Measurements from ENCODE around the gene NLK. TPM values are rescaled to one million over a fixed set of nuclear protein-coding genes. Genes with fewer than 3 reads are reported as not detected.
A peak's percentile ranks its signal among the peaks of the same experiment; 100 is the strongest.
"Not testable (repeated sequence)": the region's sequence is repeated elsewhere in the genome, so short reads cannot be mapped to it uniquely, and the experiment has no call there.

Gene NLK
- total and polyA plus RNA-seq, 5 donors from 2014 or later = 1.7 to 16.0 (median 1.9) TPM

GRCh38 chr17:28199728-28200127 is 157.3 kb downstream of the NLK start:
- Histone ChIP-seq H3K27ac (ENCODE audit: insufficient read depth, low read length, poor library complexity, severe bottlenecking) (no peak overlapping the region), H3K36me3 (ENCODE audit: control insufficient read depth, insufficient read depth, low read length) (peaks cover 6% of the 10 kb centered on the region), H3K27me3 (ENCODE audit: control insufficient read depth, insufficient read depth, low read length) (peaks cover 4% of the 10 kb centered on the region), H3K4me1 (ENCODE audit: control insufficient read depth, insufficient read depth, low read length, poor library complexity, severe bottlenecking) (no peaks in the 10 kb centered on the region), H3K4me3 (ENCODE audit: low read depth, low read length) (no peak overlapping the region), H3K9me3 (ENCODE audit: control insufficient read depth in 2 of 2, low read length in 2 of 2) (no peaks in the 10 kb centered on the region)
- DNase-seq (no peak), ATAC-seq (ENCODE audit: low read depth in 2 of 2) (no peak)
- peak overlapping the region in 2 of 3 donors; percentile 11 to 31 for H3K27ac Mint-ChIP-seq
- H3K27me3 Mint-ChIP-seq = no peaks in the 10 kb centered on the region
- H3K4me3 Mint-ChIP-seq = no peak overlapping the region
- H3K4me1 Mint-ChIP-seq = peaks cover 0 to 11% (median 0%) of the 10 kb centered on the region in 4 donors
- peaks cover 10% of the 10 kb centered on the region for H3K36me3 Mint-ChIP-seq
- no peaks in the 10 kb centered on the region for H3K9me3 Mint-ChIP-seq

- H3K4me3 Mint-ChIP-seq = no peak overlapping the region
- H3K9me3 Mint-ChIP-seq = peaks cover 0 to 2% (median 0%) of the 10 kb centered on the region in 7 donors
- H3K4me1 ChIP-seq (ENCODE audit: control insufficient read depth, insufficient read depth, low read length, poor library complexity, severe bottlenecking) = no peaks in the 10 kb centered on the region
- peaks cover 10% of the 10 kb centered on the region for H3K36me3 Mint-ChIP-seq
- no peak overlapping the region for H3K27ac ChIP-seq (ENCODE audit: insufficient read depth, low read length, poor library complexity, severe bottlenecking)
- H3K4me1 Mint-ChIP-seq = peaks cover 0 to 11% (median 0%) of the 10 kb centered on the region in 4 donors
- no peak for ATAC-seq (ENCODE audit: low read depth in 2 of 2)
- H3K9me3 ChIP-seq (ENCODE audit: control insufficient read depth in 2 of 2, low read length in 2 of 2) = no peaks in the 10 kb centered on the region
- peaks cover 4% of the 10 kb centered on the region for H3K27me3 ChIP-seq (ENCODE audit: control insufficient read depth, insufficient read depth, low read length)
- no peak overlapping the region for H3K27ac Mint-ChIP-seq
- peaks cover 4% of the 10 kb centered on the region for H3K36me3 ChIP-seq (ENCODE audit: control insufficient read depth, insufficient read depth, low read length)
- no peaks in the 10 kb centered on the region for H3K27me3 Mint-ChIP-seq
- no peak overlapping the region for H3K4me3 ChIP-seq (ENCODE audit: low read depth, low read length)
- no peak for DNase-seq
Measured at GRCh38 chr17:28201315-28201714, 158.8 kb downstream of the NLK start.

DNA sequence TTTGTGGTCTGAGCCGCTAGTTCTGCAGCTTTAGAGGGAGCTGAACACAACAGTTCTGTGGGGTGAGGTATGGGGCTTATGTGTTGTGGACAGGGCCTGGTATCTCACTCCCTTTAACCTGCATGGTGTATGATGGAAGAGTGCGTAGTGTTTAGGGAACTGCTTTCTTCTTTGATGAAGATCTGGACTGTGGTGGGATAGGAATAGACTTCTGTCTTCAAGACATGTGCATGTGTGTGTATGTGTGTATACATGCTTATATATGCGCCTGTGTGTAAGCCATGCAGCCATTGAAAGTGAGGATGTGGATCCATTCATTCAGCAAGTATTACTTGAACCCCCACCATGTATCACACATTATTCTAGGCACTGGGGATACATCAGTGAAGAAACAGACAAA is 161.8 kb downstream of the NLK start:
- Histone ChIP-seq H3K9me3 (ENCODE audit: control insufficient read depth in 2 of 2, low read length in 2 of 2) (no peaks in the 10 kb centered on the region), H3K27me3 (ENCODE audit: control insufficient read depth, insufficient read depth, low read length) (peaks cover 4% of the 10 kb centered on the region), H3K4me1 (ENCODE audit: control insufficient read depth, insufficient read depth, low read length, poor library complexity, severe bottlenecking) (no peaks in the 10 kb centered on the region), H3K36me3 (ENCODE audit: control insufficient read depth, insufficient read depth, low read length) (no peaks in the 10 kb centered on the region), H3K4me3 (ENCODE audit: low read depth, low read length) (no peak overlapping the region), H3K27ac (ENCODE audit: insufficient read depth, low read length, poor library complexity, severe bottlenecking) (no peak overlapping the region)
- Mint-ChIP-seq H3K27me3 (no peaks in the 10 kb centered on the region), H3K36me3 (no peaks in the 10 kb centered on the region), H3K4me1 (no peaks in the 10 kb centered on the region), H3K9me3 (peaks cover 0 to 3% (median 0%) of the 10 kb centered on the region in 7 donors), H3K4me3 (no peak overlapping the region), H3K27ac (no peak overlapping the region)
- no peak for ATAC-seq (ENCODE audit: low read depth in 2 of 2)
- no peak for DNase-seq

- DNase-seq (no peak), ATAC-seq (ENCODE audit: low read depth in 2 of 2) (no peak)
- H3K4me1 ChIP-seq (ENCODE audit: control insufficient read depth, insufficient read depth, low read length, poor library complexity, severe bottlenecking) = no peaks in the 10 kb centered on the region
- H3K4me3 ChIP-seq (ENCODE audit: low read depth, low read length) = no peak overlapping the region
- no peaks in the 10 kb centered on the region for H3K36me3 ChIP-seq (ENCODE audit: control insufficient read depth, insufficient read depth, low read length)
- peak overlapping the region in 1 of 3 donors; percentile 11 for H3K27ac Mint-ChIP-seq
- peaks cover 0 to 7% (median 0%) of the 10 kb centered on the region in 7 donors for H3K9me3 Mint-ChIP-seq
- no peak overlapping the region for H3K27ac ChIP-seq (ENCODE audit: insufficient read depth, low read length, poor library complexity, severe bottlenecking)
- peaks cover 4% of the 10 kb centered on the region for H3K27me3 ChIP-seq (ENCODE audit: control insufficient read depth, insufficient read depth, low read length)
- H3K9me3 ChIP-seq (ENCODE audit: control insufficient read depth in 2 of 2, low read length in 2 of 2) = no peaks in the 10 kb centered on the region
- no peaks in the 10 kb centered on the region for H3K4me1 Mint-ChIP-seq
- H3K4me3 Mint-ChIP-seq = no peak overlapping the region
- H3K36me3 Mint-ChIP-seq = no peaks in the 10 kb centered on the region
- H3K27me3 Mint-ChIP-seq = no peaks in the 10 kb centered on the region
Measured at GRCh38 chr17:28204751-28205150, 162.3 kb downstream of the NLK start.

- H3K36me3 ChIP-seq (ENCODE audit: control insufficient read depth, insufficient read depth, low read length) = no peaks in the 10 kb centered on the region
- H3K4me3 ChIP-seq (ENCODE audit: low read depth, low read length) = no peak overlapping the region
- H3K9me3 ChIP-seq (ENCODE audit: control insufficient read depth in 2 of 2, low read length in 2 of 2) = no peaks in the 10 kb centered on the region
- Mint-ChIP-seq H3K4me3 (no peak overlapping the region), H3K27ac (no peak overlapping the region), H3K27me3 (no peaks in the 10 kb centered on the region), H3K9me3 (peaks cover 0 to 7% (median 2%) of the 10 kb centered on the region in 7 donors), H3K4me1 (no peaks in the 10 kb centered on the region), H3K36me3 (peaks cover 6% of the 10 kb centered on the region)
- no peak for ATAC-seq (ENCODE audit: low read depth in 2 of 2)
- peaks cover 4% of the 10 kb centered on the region for H3K27me3 ChIP-seq (ENCODE audit: control insufficient read depth, insufficient read depth, low read length)
- H3K4me1 ChIP-seq (ENCODE audit: control insufficient read depth, insufficient read depth, low read length, poor library complexity, severe bottlenecking) = no peaks in the 10 kb centered on the region
- no peak overlapping the region for H3K27ac ChIP-seq (ENCODE audit: insufficient read depth, low read length, poor library complexity, severe bottlenecking)
- no peak for DNase-seq
Measured at GRCh38 chr17:28206292-28206691, 163.8 kb downstream of the NLK start.

GRCh38 chr17:28211811-28212210 is 169.3 kb downstream of the NLK start:
- no peak overlapping the region for H3K4me3 Mint-ChIP-seq
- H3K27me3 ChIP-seq (ENCODE audit: control insufficient read depth, insufficient read depth, low read length) = no peaks in the 10 kb centered on the region
- no peaks in the 10 kb centered on the region for H3K4me1 ChIP-seq (ENCODE audit: control insufficient read depth, insufficient read depth, low read length, poor library complexity, severe bottlenecking)
- ATAC-seq (ENCODE audit: low read depth in 2 of 2) (no peak), DNase-seq (no peak)
- H3K9me3 ChIP-seq (ENCODE audit: control insufficient read depth in 2 of 2, low read length in 2 of 2) = no peaks in the 10 kb centered on the region
- H3K27me3 Mint-ChIP-seq = peaks cover 11% of the 10 kb centered on the region
- no peak overlapping the region for H3K27ac ChIP-seq (ENCODE audit: insufficient read depth, low read length, poor library complexity, severe bottlenecking)
- no peak overlapping the region for H3K4me3 ChIP-seq (ENCODE audit: low read depth, low read length)
- H3K9me3 Mint-ChIP-seq = peaks cover 0 to 7% (median 3%) of the 10 kb centered on the region in 7 donors
- H3K4me1 Mint-ChIP-seq = peaks cover 0 to 5% (median 1%) of the 10 kb centered on the region in 4 donors
- peaks cover 6% of the 10 kb centered on the region for H3K36me3 Mint-ChIP-seq
- no peak overlapping the region for H3K27ac Mint-ChIP-seq
- no peaks in the 10 kb centered on the region for H3K36me3 ChIP-seq (ENCODE audit: control insufficient read depth, insufficient read depth, low read length)

DNA sequence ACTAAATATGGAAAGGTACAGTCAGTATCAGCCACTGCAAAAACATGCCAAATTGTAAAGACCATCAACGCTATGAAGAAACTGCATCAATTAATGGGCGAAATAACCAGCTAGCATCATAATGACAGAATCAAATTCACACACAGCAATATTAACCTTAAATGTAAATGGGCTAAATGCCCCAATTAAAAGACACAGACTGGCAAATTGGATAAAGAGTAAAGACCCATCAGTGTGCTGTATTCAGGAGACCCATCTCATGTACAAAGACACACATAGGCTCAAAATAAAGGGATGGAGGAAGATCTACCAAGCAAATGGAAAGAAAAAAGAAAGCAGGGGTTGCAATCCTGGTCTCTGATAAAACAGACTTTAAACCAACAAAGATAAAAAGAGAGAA is 171.1 kb downstream of the NLK start:
- H3K9me3 Mint-ChIP-seq; ATAC-seq (ENCODE audit: low read depth in 2 of 2); H3K27ac ChIP-seq (ENCODE audit: insufficient read depth, low read length, poor library complexity, severe bottlenecking); H3K27ac Mint-ChIP-seq; DNase-seq; H3K4me1 ChIP-seq (ENCODE audit: control insufficient read depth, insufficient read depth, low read length, poor library complexity, severe bottlenecking); H3K36me3 Mint-ChIP-seq; H3K4me1 Mint-ChIP-seq; H3K4me3 ChIP-seq (ENCODE audit: low read depth, low read length); H3K4me3 Mint-ChIP-seq; H3K27me3 ChIP-seq (ENCODE audit: control insufficient read depth, insufficient read depth, low read length); H3K9me3 ChIP-seq (ENCODE audit: control insufficient read depth in 2 of 2, low read length in 2 of 2); H3K36me3 ChIP-seq (ENCODE audit: control insufficient read depth, insufficient read depth, low read length): not testable (repeated sequence)
- peaks cover 11% of the 10 kb centered on the region for H3K27me3 Mint-ChIP-seq

- DNase-seq (no peak), ATAC-seq (ENCODE audit: low read depth in 2 of 2) (no peak)
- no peaks in the 10 kb centered on the region for H3K36me3 ChIP-seq (ENCODE audit: control insufficient read depth, insufficient read depth, low read length)
- Mint-ChIP-seq H3K4me1 (peaks cover 0 to 5% (median 1%) of the 10 kb centered on the region in 4 donors), H3K4me3 (no peak overlapping the region), H3K36me3 (no peaks in the 10 kb centered on the region), H3K27ac (no peak overlapping the region), H3K27me3 (peaks cover 11% of the 10 kb centered on the region), H3K9me3 (peaks cover 0 to 5% (median 2%) of the 10 kb centered on the region in 7 donors)
- no peak overlapping the region for H3K27ac ChIP-seq (ENCODE audit: insufficient read depth, low read length, poor library complexity, severe bottlenecking)
- H3K27me3 ChIP-seq (ENCODE audit: control insufficient read depth, insufficient read depth, low read length) = no peaks in the 10 kb centered on the region
- no peaks in the 10 kb centered on the region for H3K4me1 ChIP-seq (ENCODE audit: control insufficient read depth, insufficient read depth, low read length, poor library complexity, severe bottlenecking)
- no peaks in the 10 kb centered on the region for H3K9me3 ChIP-seq (ENCODE audit: control insufficient read depth in 2 of 2, low read length in 2 of 2)
- H3K4me3 ChIP-seq (ENCODE audit: low read depth, low read length) = no peak overlapping the region
Measured at GRCh38 chr17:28216052-28216451, 173.6 kb downstream of the NLK start.
